HEK293 (cell line): ENCODE data around the gene IGBP1.
A peak's percentile ranks its signal among the peaks of the same experiment; 100 is the strongest.

Experiments used
- CTCF ChIA-PET: fragments of 350-600 bp; formaldehyde crosslinking; extraction: SDS; loops from one replicate; lab custom pipeline; 2021; ENCODE audit warnings: antibody characterized with exemption; lab: Yijun Ruan, JAX
- POLR2A ChIA-PET: fragments of 300-600 bp; formaldehyde crosslinking; extraction: SDS; loops from one replicate; lab custom pipeline; 2020; ENCODE audit warnings: antibody characterized with exemption, inconsistent platforms; lab: Yijun Ruan, JAX
- H3K27ac ChIP-seq: fragments of 200-500 bp; sonication (Bioruptor generic); 2 replicates; pipeline ENCODE4 v1.5.1; 2014; ENCODE audit warnings: low read depth, low read length, control low read depth, inconsistent platforms; ENCODE audit errors: extremely low read depth
- H3K36me3 ChIP-seq, 2 experiments: fragments of 200-500 bp in 1 of 2; sonication (Bioruptor generic) in 1 of 2; 1 replicate in 1 of 2; 2 replicates in 1 of 2; pipeline ENCODE4 v1.5.1; 2014 to 2017; ENCODE audit warnings: inconsistent platforms in 2 of 2, low read length in 2 of 2; ENCODE audit not compliant: control insufficient read depth in 2 of 2, insufficient read depth in 1 of 2
- H3K4me1 ChIP-seq: fragments of 200-500 bp; sonication (Bioruptor generic); 2 replicates; pipeline ENCODE4 v1.5.1; 2014; ENCODE audit warnings: mild to moderate bottlenecking, low read length, inconsistent platforms; ENCODE audit not compliant: control insufficient read depth, insufficient read depth
- H3K4me3 ChIP-seq: 2 replicates; pipeline ENCODE4 v1.5.1; 2011; ENCODE audit warnings: low read depth, mild to moderate bottlenecking, control low read depth, low read length, moderate library complexity
- H3K9me3 ChIP-seq: fragments of 200-500 bp; sonication (Bioruptor generic); 2 replicates; pipeline ENCODE4 v1.5.1; 2014; ENCODE audit warnings: low read depth, low read length, inconsistent platforms; ENCODE audit not compliant: control insufficient read depth, insufficient read depth
- BCL11A ChIP-seq: fragments of 450-650 bp; formaldehyde crosslinking; IDR thresholded peaks from 2 replicates; pipeline ENCODE4 v1.5.1; 2016; ENCODE audit warnings: low read depth, missing biosample characterization, missing genetic modification characterization
- REPIN1 ChIP-seq: fragments of 450-650 bp; formaldehyde crosslinking; IDR thresholded peaks from 2 replicates; pipeline ENCODE4 v1.5.1; 2017; ENCODE audit warnings: missing biosample characterization, missing genetic modification characterization, low read depth
- SETDB1 ChIP-seq: IDR thresholded peaks from one replicate; pipeline ENCODE4 v1.6.1; 2017; ENCODE audit warnings: mild to moderate bottlenecking, low read length, moderate library complexity, mixed read lengths; ENCODE audit not compliant: insufficient read length
- TRIM28 ChIP-seq: IDR thresholded peaks from 2 replicates; pipeline ENCODE4 v1.6.1; 2011; ENCODE audit warnings: low read length, control low read depth, borderline replicate concordance
- TSHZ1 ChIP-seq: fragments of 450-650 bp; formaldehyde crosslinking; IDR thresholded peaks from 2 replicates; pipeline ENCODE4 v1.5.1; 2016; ENCODE audit warnings: missing biosample characterization, missing genetic modification characterization, borderline replicate concordance
- ZBTB17 ChIP-seq: fragments of 450-650 bp; formaldehyde crosslinking; IDR thresholded peaks from 2 replicates; pipeline ENCODE4 v1.5.1; 2016; ENCODE audit warnings: missing biosample characterization, missing genetic modification characterization
- ZBTB48 ChIP-seq: fragments of 450-650 bp; formaldehyde crosslinking; IDR thresholded peaks from 2 replicates; pipeline ENCODE4 v1.5.1; 2016; ENCODE audit warnings: missing biosample characterization, missing genetic modification characterization
- ZNF112 ChIP-seq: fragments of 450-650 bp; formaldehyde crosslinking; IDR thresholded peaks from 2 replicates; pipeline ENCODE4 v1.5.0; 2017; ENCODE audit warnings: missing biosample characterization, missing genetic modification characterization
- ZNF148 ChIP-seq: fragments of 450-650 bp; formaldehyde crosslinking; IDR thresholded peaks from 2 replicates; pipeline ENCODE4 v1.5.0; 2017; ENCODE audit warnings: missing biosample characterization, missing genetic modification characterization, borderline replicate concordance
- ZNF16 ChIP-seq: fragments of 450-650 bp; formaldehyde crosslinking; IDR thresholded peaks from 2 replicates; pipeline ENCODE4 v1.5.1; 2016; ENCODE audit warnings: low read depth, missing biosample characterization, missing genetic modification characterization
- ZNF654 ChIP-seq: fragments of 450-650 bp; formaldehyde crosslinking; IDR thresholded peaks from 2 replicates; pipeline ENCODE4 v1.5.1; 2016; ENCODE audit warnings: low read depth, missing biosample characterization, missing genetic modification characterization
- ZNF664 ChIP-seq: fragments of 450-650 bp; formaldehyde crosslinking; IDR thresholded peaks from 2 replicates; pipeline ENCODE4 v1.5.1; 2016; ENCODE audit warnings: missing biosample characterization, missing genetic modification characterization
- ZNF701 ChIP-seq: fragments of 450-650 bp; formaldehyde crosslinking; IDR thresholded peaks from 2 replicates; pipeline ENCODE4 v1.5.1; 2016; ENCODE audit warnings: missing biosample characterization, missing genetic modification characterization
- ZNF791 ChIP-seq: fragments of 450-650 bp; formaldehyde crosslinking; IDR thresholded peaks from 2 replicates; pipeline ENCODE4 v1.5.1; 2016; ENCODE audit warnings: missing biosample characterization, missing genetic modification characterization
- TF ChIP-seq, protein P1 (sequence below): fragments of 450-650 bp; formaldehyde crosslinking; IDR thresholded peaks from 2 replicates; pipeline ENCODE4 v1.5.1; 2016; ENCODE audit warnings: missing biosample characterization, missing genetic modification characterization

The IGBP1 gene

GRCh38 chrX:70190225-70190624, 57.0 kb downstream of the IGBP1 start:
- Histone ChIP-seq H3K27ac (no peak overlapping the region), H3K4me3 (no peak overlapping the region), H3K9me3 (peaks cover 3% of the 10 kb centered on the region; the same call in 1 of the 2 replicates), H3K36me3 (no peaks in the 10 kb centered on the region; a peak in 1 of 3 replicates), H3K4me1 (no peaks in the 10 kb centered on the region)
- ChIA-PET CTCF (no interaction called here), POLR2A (no interaction called here)
- TF ChIP-seq BCL11A (tag by site-specific recombination) (no peak), REPIN1 (tag by site-specific recombination) (no peak), ZNF112 (no peak), SETDB1 (no peak), ZNF791 (no peak), ZNF148 (no peak), TRIM28 (no peak), ZBTB48 (tag by site-specific recombination) (no peak), ZNF701 (tag by site-specific recombination) (no peak), TSHZ1 (tag by site-specific recombination) (no peak), ZNF16 (tag by site-specific recombination) (no peak), ZBTB17 (no peak)

DNA sequence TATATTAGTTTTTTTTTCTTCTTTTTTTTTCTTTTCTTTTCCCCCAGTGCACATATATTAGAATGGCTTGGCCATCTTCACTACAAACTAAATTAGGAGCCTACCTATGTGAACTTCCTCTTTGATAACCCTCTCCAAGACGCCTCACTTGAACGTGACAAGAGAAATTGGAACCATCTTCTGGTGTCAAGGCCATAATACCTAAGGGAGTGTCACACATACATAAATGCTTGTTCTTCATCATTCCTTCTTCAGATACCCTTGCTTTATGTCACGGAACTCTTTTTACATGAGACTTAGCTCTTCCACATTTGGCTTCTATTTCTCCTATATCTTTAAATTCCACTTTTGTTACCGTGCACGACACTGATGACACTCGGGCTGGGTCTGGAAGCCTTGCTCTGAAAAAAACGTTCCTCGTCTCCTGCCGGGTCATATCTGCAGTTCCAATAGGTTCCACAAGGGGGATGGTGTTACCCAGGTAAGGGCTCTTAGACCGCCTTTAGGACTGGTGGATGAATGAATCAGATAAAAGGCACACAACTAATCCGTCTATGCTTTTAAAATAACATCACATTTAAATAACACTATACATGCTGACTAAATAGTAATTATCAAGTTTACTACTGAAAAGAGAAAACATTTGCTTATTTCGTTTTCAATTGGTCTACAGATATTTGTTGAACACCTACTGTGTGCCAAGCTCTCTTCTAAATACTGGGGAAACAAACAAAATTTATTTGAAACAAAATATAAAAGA, 63.9 kb downstream of the IGBP1 start:
- Histone ChIP-seq H3K27ac (no peak overlapping the region), H3K4me1 (no peaks in the 10 kb centered on the region), H3K36me3 (no peaks in the 10 kb centered on the region), H3K4me3 (no peak overlapping the region), H3K9me3 (no peaks in the 10 kb centered on the region)
- CTCF ChIA-PET = interaction anchor here (0.6 to 3.1 kb wide), 22 partner anchors 9 to 1023 kb away, joined by 3 to 16 read pairs (median 4); no protein-coding TSS in a partner anchor
- POLR2A ChIA-PET = interaction anchor here (1.2 kb wide), 1 partner anchor 93 kb away, joined by 4 read pairs; the partner anchor contains the start of genes KIF4A and PDZD11
- TF ChIP-seq, protein P1, sequence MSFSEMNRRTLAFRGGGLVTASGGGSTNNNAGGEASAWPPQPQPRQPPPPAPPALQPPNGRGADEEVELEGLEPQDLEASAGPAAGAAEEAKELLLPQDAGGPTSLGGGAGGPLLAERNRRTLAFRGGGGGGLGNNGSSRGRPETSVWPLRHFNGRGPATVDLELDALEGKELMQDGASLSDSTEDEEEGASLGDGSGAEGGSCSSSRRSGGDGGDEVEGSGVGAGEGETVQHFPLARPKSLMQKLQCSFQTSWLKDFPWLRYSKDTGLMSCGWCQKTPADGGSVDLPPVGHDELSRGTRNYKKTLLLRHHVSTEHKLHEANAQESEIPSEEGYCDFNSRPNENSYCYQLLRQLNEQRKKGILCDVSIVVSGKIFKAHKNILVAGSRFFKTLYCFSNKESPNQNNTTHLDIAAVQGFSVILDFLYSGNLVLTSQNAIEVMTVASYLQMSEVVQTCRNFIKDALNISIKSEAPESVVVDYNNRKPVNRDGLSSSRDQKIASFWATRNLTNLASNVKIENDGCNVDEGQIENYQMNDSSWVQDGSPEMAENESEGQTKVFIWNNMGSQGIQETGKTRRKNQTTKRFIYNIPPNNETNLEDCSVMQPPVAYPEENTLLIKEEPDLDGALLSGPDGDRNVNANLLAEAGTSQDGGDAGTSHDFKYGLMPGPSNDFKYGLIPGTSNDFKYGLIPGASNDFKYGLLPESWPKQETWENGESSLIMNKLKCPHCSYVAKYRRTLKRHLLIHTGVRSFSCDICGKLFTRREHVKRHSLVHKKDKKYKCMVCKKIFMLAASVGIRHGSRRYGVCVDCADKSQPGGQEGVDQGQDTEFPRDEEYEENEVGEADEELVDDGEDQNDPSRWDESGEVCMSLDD (tag by site-specific recombination) = no peak
- TF ChIP-seq ZNF664 (tag by site-specific recombination) = peak; percentile 56; the same call in 1 of the 2 replicates
- TF ChIP-seq ZNF654 = peak; percentile 48
